ENCODE data around the gene IRGC. TPM values are rescaled to one million over a fixed set of nuclear protein-coding genes. Genes with fewer than 3 reads are reported as not detected.
"Not testable (repeated sequence)": the region's sequence is repeated elsewhere in the genome, so short reads cannot be mapped to it uniquely, and the experiment has no call there.

Gene IRGC
- total RNA-seq, 2 experiments from 2014 or later, result not detected

- CTCF ChIA-PET, result interaction anchor here (1.2 kb wide), 1 partner anchor 14 kb away, joined by 4 read pairs; no protein-coding TSS in a partner anchor
- ATAC-seq; H3K4me1 Mint-ChIP-seq; H3K9me3 Mint-ChIP-seq (ENCODE audit: low read depth); H3K27me3 Mint-ChIP-seq; DNase-seq; H3K4me3 Mint-ChIP-seq; H3K36me3 Mint-ChIP-seq; H3K27ac Mint-ChIP-seq: not testable (repeated sequence)
These were observed 33.6 kb upstream of the IRGC start for GRCh38 chr19:43682269-43682668.

- ATAC-seq (no peak), DNase-seq (no peak)
- no peaks in the 10 kb centered on the region for H3K36me3 Mint-ChIP-seq
- CTCF ChIA-PET, result interaction anchor here (1.2 kb wide), 1 partner anchor 14 kb away, joined by 4 read pairs; no protein-coding TSS in a partner anchor
- H3K4me3 Mint-ChIP-seq, result no peak overlapping the region
- H3K4me1 Mint-ChIP-seq, result no peaks in the 10 kb centered on the region
- H3K9me3 Mint-ChIP-seq (ENCODE audit: low read depth), result no peaks in the 10 kb centered on the region
- H3K27ac Mint-ChIP-seq, result no peak overlapping the region
- no peaks in the 10 kb centered on the region for H3K27me3 Mint-ChIP-seq
These were observed 32.8 kb upstream of the IRGC start for GRCh38 chr19:43682824-43683661.

GRCh38 chr19:43683905-43684304, 32.0 kb upstream of the IRGC start:
- no peaks in the 10 kb centered on the region for H3K27me3 Mint-ChIP-seq
- CTCF ChIA-PET, result no interaction called here

GRCh38 chr19:43684326-43684725, 31.6 kb upstream of the IRGC start:
- Mint-ChIP-seq H3K27ac (no peak overlapping the region), H3K4me1 (no peaks in the 10 kb centered on the region)
- CTCF ChIA-PET, result no interaction called here

More at GRCh38 chr19:43683905-43684304, 32.0 kb upstream of the IRGC start:
- H3K4me3 Mint-ChIP-seq, result no peak overlapping the region
- H3K4me1 Mint-ChIP-seq, result no peaks in the 10 kb centered on the region
- ATAC-seq (no peak), DNase-seq (no peak)
- no peaks in the 10 kb centered on the region for H3K36me3 Mint-ChIP-seq
- H3K9me3 Mint-ChIP-seq (ENCODE audit: low read depth), result no peaks in the 10 kb centered on the region
- no peak overlapping the region for H3K27ac Mint-ChIP-seq

GRCh38 chr19:43687660-43687997, 28.2 kb upstream of the IRGC start:
- no peaks in the 10 kb centered on the region for H3K4me1 Mint-ChIP-seq
- no peak overlapping the region for H3K4me3 Mint-ChIP-seq
- CTCF ChIA-PET, result interaction anchor here (1.1 kb wide), 1 partner anchor 19 kb away, joined by 3 read pairs; no protein-coding TSS in a partner anchor
- DNase-seq, result no peak
- H3K9me3 Mint-ChIP-seq (ENCODE audit: low read depth), result peaks cover 6% of the 10 kb centered on the region
- H3K36me3 Mint-ChIP-seq, result no peaks in the 10 kb centered on the region
- no peak for ATAC-seq
- H3K27ac Mint-ChIP-seq, result no peak overlapping the region
- H3K27me3 Mint-ChIP-seq, result no peaks in the 10 kb centered on the region

More at GRCh38 chr19:43684326-43684725, 31.6 kb upstream of the IRGC start:
- ATAC-seq, result no peak
- Mint-ChIP-seq H3K4me3 (no peak overlapping the region), H3K36me3 (no peaks in the 10 kb centered on the region), H3K27me3 (no peaks in the 10 kb centered on the region), H3K9me3 (ENCODE audit: low read depth) (no peaks in the 10 kb centered on the region)
- no peak for DNase-seq

- peaks cover 6% of the 10 kb centered on the region for H3K9me3 Mint-ChIP-seq (ENCODE audit: low read depth)
- H3K4me3 Mint-ChIP-seq, result no peak overlapping the region
- ATAC-seq, result no peak
- no peaks in the 10 kb centered on the region for H3K4me1 Mint-ChIP-seq
- H3K27ac Mint-ChIP-seq, result no peak overlapping the region
- DNase-seq, result no peak
- H3K27me3 Mint-ChIP-seq, result no peaks in the 10 kb centered on the region
- no peaks in the 10 kb centered on the region for H3K36me3 Mint-ChIP-seq
- CTCF ChIA-PET, result no interaction called here
These were observed 27.7 kb upstream of the IRGC start for GRCh38 chr19:43688059-43688701.

- Mint-ChIP-seq H3K27me3 (no peaks in the 10 kb centered on the region), H3K9me3 (ENCODE audit: low read depth) (peaks cover 6% of the 10 kb centered on the region), H3K27ac (no peak overlapping the region), H3K4me3 (no peak overlapping the region), H3K4me1 (no peaks in the 10 kb centered on the region), H3K36me3 (no peaks in the 10 kb centered on the region)
- CTCF ChIA-PET, result no interaction called here
- ATAC-seq, result no peak
- no peak for DNase-seq
These were observed 25.4 kb upstream of the IRGC start for GRCh38 chr19:43690444-43690843.

GRCh38 chr19:43690890-43691289, 25.0 kb upstream of the IRGC start:
- DNase-seq, result no peak
- no peak for ATAC-seq
- no peaks in the 10 kb centered on the region for H3K4me1 Mint-ChIP-seq
- H3K36me3 Mint-ChIP-seq, result no peaks in the 10 kb centered on the region
- H3K4me3 Mint-ChIP-seq, result no peak overlapping the region
- no peak overlapping the region for H3K27ac Mint-ChIP-seq
- CTCF ChIA-PET, result no interaction called here
- H3K27me3 Mint-ChIP-seq, result no peaks in the 10 kb centered on the region
- peaks cover 6% of the 10 kb centered on the region for H3K9me3 Mint-ChIP-seq (ENCODE audit: low read depth)

- Mint-ChIP-seq H3K4me3 (no peak overlapping the region), H3K36me3 (no peaks in the 10 kb centered on the region), H3K27ac (no peak overlapping the region), H3K27me3 (no peaks in the 10 kb centered on the region), H3K9me3 (ENCODE audit: low read depth) (peaks cover 6% of the 10 kb centered on the region), H3K4me1 (no peaks in the 10 kb centered on the region)
- CTCF ChIA-PET, result no interaction called here
- DNase-seq (no peak), ATAC-seq (no peak)
These were observed 24.1 kb upstream of the IRGC start for GRCh38 chr19:43691755-43692154.

- Mint-ChIP-seq H3K27ac (no peak overlapping the region), H3K9me3 (ENCODE audit: low read depth) (peaks cover 6% of the 10 kb centered on the region), H3K36me3 (no peaks in the 10 kb centered on the region), H3K27me3 (peaks cover 2% of the 10 kb centered on the region), H3K4me1 (no peaks in the 10 kb centered on the region), H3K4me3 (no peak overlapping the region)
- ATAC-seq, result no peak
- CTCF ChIA-PET, result no interaction called here
- no peak for DNase-seq
These were observed 23.5 kb upstream of the IRGC start for GRCh38 chr19:43692385-43692784.

- no peak overlapping the region for H3K4me3 Mint-ChIP-seq
- no peak overlapping the region for H3K27ac Mint-ChIP-seq
- H3K4me1 Mint-ChIP-seq, result no peaks in the 10 kb centered on the region
- DNase-seq (no peak), ATAC-seq (no peak)
- peaks cover 6% of the 10 kb centered on the region for H3K9me3 Mint-ChIP-seq (ENCODE audit: low read depth)
- no peaks in the 10 kb centered on the region for H3K36me3 Mint-ChIP-seq
- CTCF ChIA-PET, result interaction anchor here (1.0 kb wide), 1 partner anchor 12 kb away, joined by 4 read pairs; no protein-coding TSS in a partner anchor
- peaks cover 3% of the 10 kb centered on the region for H3K27me3 Mint-ChIP-seq
These were observed 23.0 kb upstream of the IRGC start for GRCh38 chr19:43692877-43693276.

GRCh38 chr19:43694553-43694952, 21.3 kb upstream of the IRGC start:
- Mint-ChIP-seq H3K27me3 (peaks cover 11% of the 10 kb centered on the region), H3K4me1 (no peaks in the 10 kb centered on the region), H3K36me3 (no peaks in the 10 kb centered on the region), H3K27ac (no peak overlapping the region), H3K9me3 (ENCODE audit: low read depth) (peaks cover 6% of the 10 kb centered on the region), H3K4me3 (no peak overlapping the region)
- CTCF ChIA-PET, result no interaction called here
- DNase-seq (no peak), ATAC-seq (no peak)

- no peaks in the 10 kb centered on the region for H3K36me3 Mint-ChIP-seq
- peaks cover 16% of the 10 kb centered on the region for H3K4me1 Mint-ChIP-seq
- CTCF ChIA-PET, result interaction anchor here (0.7 kb wide), 1 partner anchor 650 kb away, joined by 3 read pairs; no protein-coding TSS in a partner anchor
- H3K27ac Mint-ChIP-seq, result no peak overlapping the region
- H3K4me3 Mint-ChIP-seq, result no peak overlapping the region
- peaks cover 18% of the 10 kb centered on the region for H3K27me3 Mint-ChIP-seq
- DNase-seq (no peak), ATAC-seq (no peak)
- peaks cover 6% of the 10 kb centered on the region for H3K9me3 Mint-ChIP-seq (ENCODE audit: low read depth)
These were observed 19.7 kb upstream of the IRGC start for GRCh38 chr19:43695985-43696704.

All from activated CD8-positive, alpha-beta memory T cell treated with anti-CD3 and anti-CD28 coated beads, Interleukin-2, amount 10 ng/mL, durations not matched to agents 7 days and 5 days (primary cell).